HG03064 (cell line): Measurements from ENCODE around the gene IFRD1.
"Not testable (repeated sequence)": the region's sequence is repeated elsewhere in the genome, so short reads cannot be mapped to it uniquely, and the experiment has no call there.

Source experiments
- ATAC-seq: cut with Tn5 transposase; IDR thresholded peaks from one replicate; pipeline ENCODE4 v1.9.1; 2021; ENCODE audit warnings: low read depth; ENCODE audit not compliant: unreplicated experiment

IFRD1 gene

GRCh38 chr7:112511451-112512202 lies 61.4 kb downstream of the IFRD1 start:
- ATAC-seq, result no peak

- no peak for ATAC-seq
Observed at GRCh38 chr7:112512451-112513210, 62.4 kb downstream of the IFRD1 start.

DNA sequence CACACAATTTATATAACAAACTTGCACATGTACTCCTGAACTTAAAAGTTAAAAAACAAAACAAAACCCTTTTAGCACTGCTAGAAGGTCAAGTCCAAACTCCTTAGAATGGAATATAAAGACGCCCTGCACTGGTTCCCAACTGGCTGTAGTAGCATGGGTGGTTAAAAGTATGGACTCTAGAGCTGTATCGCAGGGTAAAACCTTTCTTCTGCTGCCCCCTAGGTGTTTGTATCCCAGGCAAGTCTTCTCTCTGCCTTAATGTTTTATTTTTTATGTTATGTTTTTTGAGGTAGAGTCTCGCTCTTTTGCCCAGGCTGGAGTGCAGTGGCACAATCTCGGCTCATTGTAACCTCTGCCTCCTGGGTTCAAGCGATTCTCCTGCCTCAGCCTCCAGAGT lies 65.7 kb downstream of the IFRD1 start:
- ATAC-seq, result no peak

GRCh38 chr7:112516418-112516817 lies 66.2 kb downstream of the IFRD1 start:
- not testable (repeated sequence) for ATAC-seq

DNA sequence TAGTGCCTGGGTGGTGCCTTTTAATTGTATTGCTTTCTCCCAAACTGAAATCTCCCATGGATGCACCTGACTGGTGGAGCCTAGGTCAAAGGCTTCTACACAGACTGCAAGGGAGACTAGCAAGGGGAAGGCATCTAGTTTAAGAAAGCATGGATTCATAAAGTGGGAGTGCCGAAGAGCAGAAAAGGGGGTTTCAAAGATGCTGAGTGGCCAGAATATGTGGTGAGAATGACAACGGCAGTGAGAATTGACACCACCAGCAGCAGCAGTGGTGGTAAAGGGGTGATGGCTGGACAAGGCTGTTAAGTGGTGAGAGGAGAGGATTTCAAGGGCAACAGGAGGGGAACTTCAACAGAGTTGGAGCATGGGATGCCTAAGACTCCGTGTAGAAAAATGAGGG lies 67.2 kb downstream of the IFRD1 start:
- no peak for ATAC-seq

DNA sequence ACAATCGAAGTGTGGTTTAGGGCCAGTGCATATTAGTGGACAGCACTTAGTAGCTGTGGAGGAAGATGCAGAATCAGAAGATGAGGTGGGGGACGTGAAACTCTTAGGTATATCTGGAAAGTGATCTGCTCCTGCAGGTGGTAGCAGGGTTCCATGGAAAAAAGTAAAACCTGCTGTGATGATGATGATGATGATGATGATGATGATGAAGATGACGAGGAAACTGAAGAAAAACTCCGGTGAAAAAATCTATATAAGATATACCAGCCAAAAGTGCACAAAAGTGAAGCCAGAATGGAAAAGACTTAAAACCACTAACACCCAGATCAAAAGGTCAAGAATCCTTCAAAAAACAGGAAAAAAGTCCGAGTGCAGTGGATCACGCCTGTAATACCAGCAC lies 70.5 kb downstream of the IFRD1 start:
- ATAC-seq, result no peak

- ATAC-seq, result no peak
Observed at GRCh38 chr7:112521942-112522341, 71.7 kb downstream of the IFRD1 start.

DNA sequence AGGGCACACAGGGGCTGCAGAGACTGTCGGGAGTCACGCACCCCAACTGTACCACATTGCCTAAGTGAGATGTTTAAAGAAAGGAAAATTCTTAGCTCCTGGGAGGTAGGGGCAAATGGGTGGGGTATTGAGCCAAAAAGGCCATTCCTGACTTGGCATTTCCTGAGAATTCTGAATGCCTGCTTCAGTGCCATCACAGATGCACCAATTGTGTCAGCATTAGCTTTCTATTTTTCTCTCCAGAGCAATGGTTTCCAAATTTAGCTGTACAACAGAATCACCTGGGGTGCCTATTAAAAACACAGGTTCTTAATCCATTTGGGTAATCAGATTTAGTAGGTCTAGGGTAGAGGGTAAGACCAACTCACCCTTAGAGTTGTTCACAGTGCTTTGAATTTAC lies 73.6 kb downstream of the IFRD1 start:
- ATAC-seq, result no peak
